ENCODE data around the gene KLF18.
"Not testable (repeated sequence)": the region's sequence is repeated elsewhere in the genome, so short reads cannot be mapped to it uniquely, and the experiment has no call there.

Gene KLF18

DNA sequence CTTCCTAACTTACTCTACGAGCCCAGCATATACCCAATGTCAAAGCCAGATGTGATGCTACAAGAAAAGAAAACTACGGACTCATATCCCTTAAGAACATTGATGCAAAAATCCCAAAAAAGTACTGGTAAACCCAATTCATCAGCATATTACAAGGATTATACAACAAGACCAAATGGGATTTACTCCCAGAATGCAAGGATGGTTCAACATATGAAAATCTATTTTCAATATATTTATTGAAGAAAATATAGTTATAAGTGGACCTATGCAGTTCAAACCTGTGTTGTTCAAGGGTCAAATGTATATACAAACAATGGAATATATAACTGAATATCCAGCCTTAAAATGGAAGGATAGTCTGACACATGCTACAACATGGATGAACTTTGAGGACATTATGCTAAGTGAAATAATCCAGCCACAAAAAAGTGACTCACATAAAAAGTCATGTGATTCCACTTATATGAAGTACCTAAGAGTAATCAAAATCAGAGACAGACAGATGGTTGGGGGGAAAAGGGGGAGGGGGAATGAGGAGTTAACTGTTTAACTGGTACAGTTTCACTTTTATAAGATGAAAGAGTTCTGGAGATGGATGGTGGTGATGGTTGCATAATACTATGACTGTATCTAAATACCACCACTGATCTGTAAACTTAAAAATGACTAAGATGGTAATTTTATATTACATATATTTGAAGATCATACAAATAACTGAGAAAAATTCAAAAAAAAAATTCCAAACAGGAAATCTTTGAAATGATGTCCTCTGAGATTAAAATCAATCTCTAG, 3.7 kb upstream of the KLF18 start:
- TF ChIP-seq, protein P1, sequence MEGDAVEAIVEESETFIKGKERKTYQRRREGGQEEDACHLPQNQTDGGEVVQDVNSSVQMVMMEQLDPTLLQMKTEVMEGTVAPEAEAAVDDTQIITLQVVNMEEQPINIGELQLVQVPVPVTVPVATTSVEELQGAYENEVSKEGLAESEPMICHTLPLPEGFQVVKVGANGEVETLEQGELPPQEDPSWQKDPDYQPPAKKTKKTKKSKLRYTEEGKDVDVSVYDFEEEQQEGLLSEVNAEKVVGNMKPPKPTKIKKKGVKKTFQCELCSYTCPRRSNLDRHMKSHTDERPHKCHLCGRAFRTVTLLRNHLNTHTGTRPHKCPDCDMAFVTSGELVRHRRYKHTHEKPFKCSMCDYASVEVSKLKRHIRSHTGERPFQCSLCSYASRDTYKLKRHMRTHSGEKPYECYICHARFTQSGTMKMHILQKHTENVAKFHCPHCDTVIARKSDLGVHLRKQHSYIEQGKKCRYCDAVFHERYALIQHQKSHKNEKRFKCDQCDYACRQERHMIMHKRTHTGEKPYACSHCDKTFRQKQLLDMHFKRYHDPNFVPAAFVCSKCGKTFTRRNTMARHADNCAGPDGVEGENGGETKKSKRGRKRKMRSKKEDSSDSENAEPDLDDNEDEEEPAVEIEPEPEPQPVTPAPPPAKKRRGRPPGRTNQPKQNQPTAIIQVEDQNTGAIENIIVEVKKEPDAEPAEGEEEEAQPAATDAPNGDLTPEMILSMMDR (IDR thresholded peaks at IDR 0.05; ENCODE audit: low read depth, low read length, missing control alignments) = no peak
- H3K4me3 ChIP-seq (replicated peaks; ENCODE audit: low read depth, low read length) = no peak overlapping the region
- no peak for DNase-seq (ENCODE audit: extremely low read depth, low read depth)

DNA sequence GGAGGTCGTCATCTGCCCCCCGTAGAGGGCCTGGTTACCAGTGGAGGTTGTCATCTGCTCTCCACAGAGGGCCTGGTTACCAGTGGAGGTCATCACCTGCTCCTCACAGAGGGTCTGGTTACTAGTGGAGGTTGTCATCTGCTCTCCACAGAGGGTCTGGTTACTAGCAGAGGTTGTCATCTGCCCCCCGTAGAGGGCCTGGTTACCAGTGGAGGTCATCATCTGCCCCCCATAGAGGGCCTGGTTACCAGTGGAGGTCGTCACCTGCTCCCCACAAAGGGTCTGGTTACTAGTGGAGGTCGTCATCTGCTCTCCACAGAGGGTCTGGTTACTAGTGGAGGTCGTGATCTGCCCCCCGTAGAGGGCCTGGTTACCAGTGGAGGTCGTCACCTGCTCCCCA, 1.9 kb downstream of the KLF18 start:
- H3K4me3 ChIP-seq (replicated peaks; ENCODE audit: low read depth, low read length); DNase-seq (ENCODE audit: extremely low read depth, low read depth): not testable (repeated sequence)

GRCh38 chr1:44138239-44138638, 3.2 kb downstream of the KLF18 start:
- DNase-seq (ENCODE audit: extremely low read depth, low read depth) = no peak
- no peak overlapping the region for H3K4me3 ChIP-seq (replicated peaks; ENCODE audit: low read depth, low read length)
- TF ChIP-seq, protein P1 (IDR thresholded peaks at IDR 0.05; ENCODE audit: low read depth, low read length, missing control alignments) = no peak

DNA sequence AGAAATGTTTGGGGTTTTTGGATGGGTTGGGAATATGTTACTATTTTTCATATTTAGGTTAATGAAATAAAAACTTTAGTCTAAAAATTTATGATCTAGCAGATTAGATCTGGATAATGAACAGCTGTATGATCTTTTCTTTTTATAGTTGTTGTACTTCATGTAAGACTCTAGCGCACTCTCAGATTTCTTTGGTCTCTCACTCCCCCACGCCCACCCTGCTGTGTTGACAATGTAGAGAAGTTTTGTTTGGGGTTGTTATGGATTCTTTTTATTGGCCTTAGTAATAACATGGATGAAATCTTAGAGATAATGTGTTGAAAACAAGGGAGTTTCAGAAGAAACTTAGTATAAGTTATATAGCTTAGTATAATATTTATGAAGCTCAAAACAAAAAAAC, 5.5 kb downstream of the KLF18 start:
- no peak for DNase-seq (ENCODE audit: extremely low read depth, low read depth)
- TF ChIP-seq, protein P1 (IDR thresholded peaks at IDR 0.05; ENCODE audit: low read depth, low read length, missing control alignments) = no peak
- H3K4me3 ChIP-seq (replicated peaks; ENCODE audit: low read depth, low read length) = no peak overlapping the region

GRCh38 chr1:44134071-44134920, 7.1 kb downstream of the KLF18 start:
- H3K4me3 ChIP-seq (replicated peaks; ENCODE audit: low read depth, low read length) = no peak overlapping the region
- TF ChIP-seq, protein P1 (IDR thresholded peaks at IDR 0.05; ENCODE audit: low read depth, low read length, missing control alignments) = no peak
- DNase-seq (ENCODE audit: extremely low read depth, low read depth) = no peak

DNA sequence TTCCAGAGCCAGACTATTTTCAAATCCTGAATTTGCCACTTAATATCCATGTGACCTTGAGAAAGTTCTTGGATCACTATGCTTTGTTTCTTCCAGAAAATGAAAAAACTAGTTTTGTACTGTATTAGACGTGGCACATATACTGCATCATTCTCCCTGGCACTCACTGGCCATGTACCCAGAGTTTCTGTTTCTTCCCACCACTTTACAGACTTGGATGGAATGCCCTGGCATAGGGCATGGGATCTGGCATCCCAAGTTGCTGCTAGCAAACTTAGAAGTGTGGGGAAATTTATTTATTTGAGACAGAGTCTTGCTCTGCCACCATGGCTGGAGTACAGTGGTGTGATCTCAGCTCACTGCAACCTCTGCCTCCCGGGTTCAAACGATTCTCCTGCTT, 10.0 kb downstream of the KLF18 start:
- no peak for DNase-seq (ENCODE audit: extremely low read depth, low read depth)
- TF ChIP-seq, protein P1 (IDR thresholded peaks at IDR 0.05; ENCODE audit: low read depth, low read length, missing control alignments) = no peak
- no peak overlapping the region for H3K4me3 ChIP-seq (replicated peaks; ENCODE audit: low read depth, low read length)

Data from HFF-Myc (cell line).